Renal pelvis (tissue), 12 donors: ENCODE data around the gene KREMEN1. TPM values are rescaled to one million over a fixed set of nuclear protein-coding genes. Genes with fewer than 3 reads are reported as not detected.
A peak's percentile ranks its signal among the peaks of the same experiment; 100 is the strongest.
"Not testable (repeated sequence)": the region's sequence is repeated elsewhere in the genome, so short reads cannot be mapped to it uniquely, and the experiment has no call there.

ENCODE experiments used
- DNase-seq: peaks from one replicate; pipeline ENCODE4 v3.0.0-alpha.2; 2013
- long read RNA-seq, 16 experiments: transcript quantifications; one replicate each; lab custom pipeline, GENCODE V29; 2026
- polyA plus RNA-seq, 3 donors: library from polyadenylated mRNA; unstranded; fragments of 120-200 nt; gene quantifications; one replicate each; pipeline ENCODE4 v1.2.1, GENCODE V29; 2013; ENCODE audit not compliant: insufficient read length in 3 of 3

KREMEN1 gene
- polyA plus RNA-seq, result 10 to 100 TPM; 21.5 to 24.9 (median 22.6) TPM
- long read RNA-seq, donor 1, partial matches to known transcripts, result 6 of 7 reads
- long read RNA-seq, donor 1, other reads (novel, unspliced or antisense), result 0 of 7 reads
- long read RNA-seq, donor 2, full-length matches to known transcripts, result 3 of 3 reads
- long read RNA-seq, donor 2, partial matches to known transcripts, result 0 of 3 reads
- long read RNA-seq, donor 2, other reads (novel, unspliced or antisense), result 0 of 3 reads
- long read RNA-seq, donor 3, full-length matches to known transcripts, result 3 of 3 reads
- long read RNA-seq, donor 3, partial matches to known transcripts, result 0 of 3 reads
- long read RNA-seq, donor 3, other reads (novel, unspliced or antisense), result 0 of 3 reads
- long read RNA-seq, donor 4, full-length matches to known transcripts, result 1 of 1 reads
- long read RNA-seq, donor 4, partial matches to known transcripts, result 0 of 1 reads
- long read RNA-seq, donor 4, other reads (novel, unspliced or antisense), result 0 of 1 reads
- long read RNA-seq, donor 5, result 0 reads
- long read RNA-seq, donor 6, full-length matches to known transcripts, result 4 of 4 reads
- long read RNA-seq, donor 6, partial matches to known transcripts, result 0 of 4 reads
- long read RNA-seq, donor 6, other reads (novel, unspliced or antisense), result 0 of 4 reads
- long read RNA-seq, donor 7, full-length matches to known transcripts, result 4 of 39 reads
- long read RNA-seq, donor 7, partial matches to known transcripts, result 35 of 39 reads
- long read RNA-seq, donor 7, other reads (novel, unspliced or antisense), result 0 of 39 reads
- long read RNA-seq, donor 8, result 0 reads
- long read RNA-seq, donor 9, full-length matches to known transcripts, result 4 of 9 reads
- long read RNA-seq, donor 9, partial matches to known transcripts, result 5 of 9 reads
- long read RNA-seq, donor 9, other reads (novel, unspliced or antisense), result 0 of 9 reads
- long read RNA-seq, donor 10, full-length matches to known transcripts, result 1 of 8 reads
- long read RNA-seq, donor 10, partial matches to known transcripts, result 7 of 8 reads
- long read RNA-seq, donor 10, other reads (novel, unspliced or antisense), result 0 of 8 reads
- long read RNA-seq, donor 11, result 0 reads
- long read RNA-seq, donor 12, partial matches to known transcripts, result 0 of 1 reads
- long read RNA-seq, donor 12, other reads (novel, unspliced or antisense), result 0 of 1 reads
- long read RNA-seq, donor 13, result 0 reads
- long read RNA-seq, donor 14, full-length matches to known transcripts, result 4 of 4 reads
- long read RNA-seq, donor 14, partial matches to known transcripts, result 0 of 4 reads
- long read RNA-seq, donor 14, other reads (novel, unspliced or antisense), result 0 of 4 reads
- long read RNA-seq, donor 15, full-length matches to known transcripts, result 9 of 9 reads
- long read RNA-seq, donor 15, partial matches to known transcripts, result 0 of 9 reads
- long read RNA-seq, donor 15, other reads (novel, unspliced or antisense), result 0 of 9 reads
- long read RNA-seq, donor 16, full-length matches to known transcripts, result 4 of 4 reads
- long read RNA-seq, donor 16, partial matches to known transcripts, result 0 of 4 reads
- long read RNA-seq, donor 16, other reads (novel, unspliced or antisense), result 0 of 4 reads

DNA sequence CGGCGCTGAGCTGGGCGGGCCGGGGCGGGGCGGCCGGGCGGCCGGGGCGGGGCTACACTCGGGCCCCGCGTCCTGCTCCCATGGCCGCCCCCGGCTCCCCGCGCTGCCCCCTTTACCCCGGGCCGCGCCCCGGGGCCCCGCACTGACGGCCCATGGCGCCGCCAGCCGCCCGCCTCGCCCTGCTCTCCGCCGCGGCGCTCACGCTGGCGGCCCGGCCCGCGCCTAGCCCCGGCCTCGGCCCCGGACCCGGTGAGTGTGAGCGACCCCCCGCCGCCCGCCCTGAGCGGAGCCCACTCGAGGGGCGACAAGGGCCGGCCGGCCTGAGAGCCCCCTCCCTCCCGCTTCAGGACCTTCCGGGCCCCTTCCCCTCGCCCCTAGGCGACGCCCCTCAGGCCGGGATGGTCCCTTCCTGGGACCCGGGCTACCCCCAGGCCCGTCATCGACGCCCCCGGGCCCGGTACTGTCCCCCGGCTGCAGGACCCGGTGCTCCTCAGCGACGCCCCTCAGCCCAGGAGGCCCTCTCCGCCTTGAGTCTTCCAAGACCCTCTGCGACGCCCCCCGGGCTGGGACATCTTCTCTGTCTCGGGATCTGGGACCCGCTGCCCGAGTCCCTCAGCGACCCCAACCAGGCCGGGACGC lies at the start of gene KREMEN1:
KREMEN1 (plus strand) TSS at position 57 of the 639 bp plus-strand sequence; CDS start at position 153, 96 bp downstream.
- DNase-seq, result no peak

DNA sequence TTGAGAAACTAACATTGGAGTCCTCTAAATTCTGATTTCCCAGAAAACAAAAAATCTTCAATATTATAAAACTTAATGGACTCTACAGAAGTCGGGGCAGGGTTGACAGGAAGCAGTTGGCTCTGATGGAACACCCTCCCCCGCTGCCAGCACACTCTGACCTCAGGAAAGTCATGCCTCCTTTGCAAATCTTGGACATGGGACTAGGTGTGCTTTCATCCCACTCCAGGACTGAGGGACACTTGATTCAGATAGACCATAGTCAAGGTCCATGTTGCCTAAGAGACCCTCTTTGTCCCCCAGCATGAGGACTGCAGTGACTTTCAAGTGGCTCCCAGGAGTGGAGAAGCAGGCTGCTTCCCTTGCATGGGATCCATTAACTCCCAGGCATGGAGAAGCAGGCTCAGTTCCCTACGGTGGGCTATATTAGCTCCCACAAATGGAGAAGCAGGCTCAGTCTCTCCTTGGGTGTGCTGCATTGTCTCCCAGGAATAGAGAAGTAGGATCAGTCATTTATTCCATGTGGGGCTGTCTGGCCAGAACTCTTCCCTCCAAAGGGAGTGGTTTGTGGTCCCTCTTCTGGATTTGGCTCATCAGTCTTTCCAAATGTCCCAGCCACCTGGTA lies 49.6 kb upstream of the KREMEN1 start:
- DNase-seq, result no peak

DNA sequence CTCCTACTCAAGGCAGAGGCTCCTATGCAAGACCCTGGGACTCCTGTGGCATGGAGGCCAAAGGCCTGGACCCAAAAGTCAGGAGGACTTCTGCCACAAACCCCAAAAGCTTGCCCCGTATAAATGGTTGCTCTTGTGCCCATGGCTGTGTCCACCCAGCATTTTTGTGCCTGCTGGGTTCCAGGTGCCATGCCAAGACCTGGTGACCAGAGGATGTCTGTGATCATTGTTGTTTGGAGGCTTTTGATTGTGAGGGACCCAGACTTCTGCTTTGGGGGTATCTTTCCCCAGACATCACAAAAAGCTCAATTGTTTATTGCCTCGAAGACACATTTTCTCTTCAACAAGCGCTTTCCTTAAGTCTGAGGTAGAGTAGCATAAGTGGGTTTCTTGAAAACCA lies 46.3 kb upstream of the KREMEN1 start:
- no peak for DNase-seq

- no peak for DNase-seq
Observed at GRCh38 chr22:29028468-29028867, 44.4 kb upstream of the KREMEN1 start.

GRCh38 chr22:29029202-29030000 lies 43.4 kb upstream of the KREMEN1 start:
- no peak for DNase-seq

- DNase-seq, result no peak
Observed at GRCh38 chr22:29030016-29030617, 42.7 kb upstream of the KREMEN1 start.

DNA sequence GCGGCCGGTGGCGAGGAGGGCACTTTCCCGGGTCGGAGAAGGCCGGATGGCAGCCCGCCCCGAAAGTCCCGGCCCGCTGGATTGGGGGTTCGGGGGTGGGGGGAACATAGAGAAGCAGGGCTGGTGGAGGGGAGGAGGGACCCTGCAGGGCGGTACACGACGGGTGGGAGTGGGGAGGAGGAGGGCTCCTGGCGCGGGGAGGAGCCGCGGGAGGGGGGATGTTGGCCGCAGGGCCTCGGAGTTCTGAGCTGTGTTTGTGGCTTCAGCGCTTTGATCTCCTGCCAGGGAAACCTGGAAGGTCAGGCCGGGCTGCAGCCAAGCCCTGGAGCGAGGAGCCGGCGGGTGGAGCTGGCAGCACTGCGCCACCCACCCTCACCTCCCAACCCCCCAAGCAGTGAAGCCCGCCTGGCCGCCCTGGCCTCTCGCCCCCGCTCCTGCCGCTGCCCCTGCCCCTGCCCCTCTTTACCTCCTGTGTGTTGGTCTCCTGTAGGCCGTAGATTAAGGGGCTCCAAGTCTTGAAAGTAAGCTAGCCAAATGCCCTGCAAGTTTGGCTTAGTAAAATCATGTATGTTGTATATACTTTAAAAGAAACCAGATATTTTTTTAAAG lies 42.1 kb upstream of the KREMEN1 start:
- peak; percentile 93 for DNase-seq

GRCh38 chr22:29031227-29032011 lies 41.4 kb upstream of the KREMEN1 start:
- DNase-seq, result peak; percentile 83

GRCh38 chr22:29032014-29032475 lies 40.8 kb upstream of the KREMEN1 start:
- DNase-seq, result no peak

GRCh38 chr22:29032584-29032983 lies 40.3 kb upstream of the KREMEN1 start:
- no peak for DNase-seq

DNA sequence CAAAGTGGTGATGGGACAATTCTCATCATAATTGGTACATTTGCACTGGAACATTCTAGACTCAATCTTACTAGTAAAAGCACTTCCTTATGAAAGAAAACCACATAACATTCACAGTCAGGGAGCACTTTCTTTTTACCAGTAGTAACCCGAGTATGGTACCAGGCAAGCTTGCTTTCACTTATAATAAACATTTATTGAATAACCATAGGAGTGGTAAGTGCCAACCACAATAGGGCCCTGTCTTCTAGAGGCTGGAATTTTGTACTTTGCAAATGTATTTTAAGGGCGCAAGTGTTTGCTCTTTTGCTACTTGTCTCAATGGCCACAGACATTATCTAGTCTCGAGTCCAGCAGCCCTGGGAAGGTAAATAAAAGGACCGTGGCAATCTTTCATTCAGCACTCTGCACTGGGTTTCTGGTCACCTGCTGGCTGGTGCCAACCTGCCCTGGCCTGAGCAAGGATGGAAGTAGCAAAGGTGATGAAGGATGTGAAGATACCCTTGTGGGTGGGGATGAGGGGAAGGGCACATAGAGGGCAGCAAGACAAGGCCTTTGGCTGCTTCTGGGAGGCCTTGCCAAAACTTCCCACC lies 35.4 kb upstream of the KREMEN1 start:
- DNase-seq, result no peak

DNA sequence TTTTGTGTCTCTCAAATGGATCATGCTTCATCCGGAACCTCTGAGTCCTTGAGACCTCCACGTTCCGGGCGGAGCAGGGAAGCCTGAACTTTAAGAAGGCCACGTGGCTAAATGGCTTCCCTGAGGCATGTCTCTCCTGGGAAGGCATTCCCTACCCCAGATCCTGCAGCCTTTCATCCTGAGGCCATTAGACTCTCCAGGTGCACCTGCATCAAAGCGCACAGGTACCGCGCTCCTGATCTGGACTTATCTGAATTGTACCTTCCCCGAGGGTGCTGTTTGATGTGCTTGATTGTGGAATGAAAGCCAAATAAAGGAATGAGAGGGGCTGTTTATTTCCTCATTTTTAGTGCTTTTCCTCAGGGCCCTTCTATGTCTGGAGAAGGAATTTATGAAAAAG lies 33.7 kb upstream of the KREMEN1 start:
- DNase-seq, result no peak

DNA sequence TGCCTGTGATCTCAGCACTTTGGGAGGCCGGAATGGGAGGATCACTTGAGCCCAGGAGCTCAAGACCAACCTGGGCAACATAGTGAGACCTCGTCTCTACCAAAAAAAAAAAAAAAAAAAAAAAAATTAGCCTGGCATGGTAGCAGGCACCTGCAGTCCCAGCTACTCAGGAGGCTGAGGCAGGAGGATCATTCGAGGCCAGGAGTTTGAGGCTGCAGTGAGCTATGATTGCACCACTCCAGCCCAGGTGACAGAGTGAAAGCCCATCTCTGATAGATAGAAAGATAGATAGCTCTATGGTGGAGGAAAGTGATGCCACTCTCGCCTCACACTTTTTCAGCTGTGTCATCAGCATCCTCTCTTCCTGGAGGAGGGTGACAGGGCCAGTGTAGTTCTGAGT lies 33.2 kb upstream of the KREMEN1 start:
- DNase-seq, result not testable (repeated sequence)

GRCh38 chr22:29040385-29041275 lies 32.2 kb upstream of the KREMEN1 start:
- DNase-seq, result peak; percentile 82

DNA sequence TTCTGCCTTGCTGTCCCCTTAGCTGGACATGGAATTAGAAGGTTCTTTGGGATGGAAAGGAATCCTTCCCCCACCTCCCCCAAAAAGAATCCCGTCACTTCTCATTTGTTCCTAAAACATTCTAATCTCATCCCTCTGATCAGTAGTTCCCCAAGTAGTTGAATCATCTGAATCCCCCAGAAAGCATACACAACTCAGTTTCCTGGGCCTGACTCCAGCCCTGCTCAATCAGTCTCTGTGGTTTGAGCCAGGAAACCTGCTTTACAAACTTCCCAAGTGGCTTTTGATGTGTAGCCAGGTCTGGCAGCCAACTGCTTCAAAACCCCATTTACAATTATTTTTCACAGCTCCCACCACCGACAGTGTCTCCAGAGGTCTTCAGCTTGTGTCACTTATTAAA lies 31.4 kb upstream of the KREMEN1 start:
- DNase-seq, result no peak
